Activated CD8-positive, alpha-beta memory T cell treated with anti-CD3 and anti-CD28 coated beads for 24 hours (primary cell): Measurements from ENCODE around the gene POM121.
"Not testable (repeated sequence)": the region's sequence is repeated elsewhere in the genome, so short reads cannot be mapped to it uniquely, and the experiment has no call there.

Source experiments
- DNase-seq: peaks from one replicate; pipeline ENCODE4 v3.0.0-alpha.2; 2020

Gene POM121

DNA sequence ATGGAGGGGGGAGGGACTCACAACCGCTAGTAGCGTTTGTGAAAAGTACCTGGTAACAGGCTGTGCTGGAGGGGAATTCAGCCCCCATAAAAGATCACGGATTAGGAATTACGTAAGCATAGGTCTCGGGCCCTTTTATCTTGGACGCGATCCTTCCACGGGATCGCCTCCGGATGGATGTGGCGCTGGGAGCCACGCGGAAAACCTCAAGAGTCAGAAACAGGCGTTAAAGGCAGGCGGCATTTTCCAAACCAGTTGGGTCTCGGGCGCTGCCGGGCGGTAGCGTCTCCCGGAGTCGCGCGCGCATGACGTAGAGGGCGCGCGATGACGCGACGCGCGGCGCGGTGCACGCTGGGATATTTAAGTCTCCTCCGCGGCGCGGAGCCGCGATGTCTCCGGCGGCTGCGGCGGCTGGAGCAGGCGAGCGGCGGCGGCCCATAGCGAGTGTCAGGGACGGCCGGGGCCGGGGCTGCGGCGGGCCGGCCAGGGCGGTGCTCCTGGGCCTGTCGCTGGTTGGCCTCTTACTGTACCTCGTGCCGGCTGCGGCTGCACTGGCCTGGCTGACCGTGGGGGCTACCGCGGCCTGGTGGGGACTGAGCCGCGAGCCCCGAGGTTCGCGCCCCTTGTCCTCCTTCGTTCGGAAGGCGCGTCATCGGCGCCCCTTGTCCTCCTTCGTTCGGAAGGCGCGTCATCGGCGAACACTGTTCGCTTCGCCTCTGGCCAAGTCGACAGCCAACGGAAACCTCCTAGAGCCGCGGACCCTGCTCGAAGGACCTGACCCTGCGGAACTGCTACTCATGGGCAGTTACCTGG lies at the start of gene POM121:
TSS of gene POM121 (plus strand) at position 363 of the 813 bp plus-strand sequence. CDS start at position 390, 27 bp downstream.
- DNase-seq, result peak; percentile 93

DNA sequence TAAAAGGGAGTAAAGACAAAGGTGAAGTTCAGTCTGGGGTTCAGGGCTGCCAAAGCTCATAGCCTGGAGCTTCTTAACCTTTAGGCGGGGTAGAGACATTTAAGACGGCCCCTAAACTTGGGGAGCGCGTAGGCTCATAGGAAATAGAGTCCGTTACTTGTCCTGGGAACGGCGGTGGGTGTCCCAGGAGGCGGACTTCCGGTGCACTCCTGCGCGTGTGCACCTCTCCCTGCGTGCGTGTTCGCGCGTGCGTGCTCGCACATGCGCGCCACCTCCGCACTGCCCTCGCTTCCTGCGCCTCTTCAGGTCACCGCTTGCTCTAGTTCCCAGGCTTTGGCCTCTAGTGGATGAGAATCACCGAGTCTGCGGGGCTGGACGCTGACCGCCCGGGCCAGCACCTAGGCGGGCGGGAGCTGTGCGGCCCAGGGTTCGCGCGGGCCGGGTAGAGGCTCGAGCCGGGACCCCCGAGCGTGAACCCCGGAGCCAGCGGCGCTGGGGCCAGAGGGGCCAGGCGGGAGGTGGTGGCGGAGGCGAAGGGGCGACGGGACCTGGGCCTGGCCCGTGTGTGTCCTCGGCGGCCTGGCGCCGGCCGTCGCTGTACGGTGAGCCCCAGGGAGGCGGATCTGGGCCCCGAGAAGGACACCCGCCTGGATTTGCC lies 45.7 kb upstream of the POM121 start:
- peak; percentile 86 for DNase-seq

DNA sequence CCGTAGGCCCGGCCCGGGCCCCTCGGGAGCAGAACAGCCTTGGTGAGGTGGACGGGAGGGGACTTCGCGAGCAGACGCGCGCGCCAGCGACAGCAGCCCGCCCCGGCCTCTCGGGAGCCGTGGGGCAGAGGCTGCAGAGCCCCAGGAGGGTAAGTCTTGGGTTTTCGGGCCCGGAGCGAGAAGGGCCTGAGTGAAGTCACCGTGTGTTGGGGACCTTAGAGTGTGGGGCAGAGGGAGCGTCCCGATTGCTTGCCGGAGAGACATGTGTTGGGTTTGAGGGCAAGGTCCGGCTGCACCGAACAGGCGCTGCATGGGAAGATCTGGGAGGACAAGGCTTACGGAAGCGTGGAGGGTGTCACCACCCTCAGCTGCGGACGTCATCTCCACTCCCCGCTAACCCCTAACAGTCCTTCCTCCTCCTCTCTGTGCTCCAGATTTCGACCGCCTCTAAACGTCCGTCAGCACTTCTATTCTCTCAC lies 45.1 kb upstream of the POM121 start:
- peak; percentile 74 for DNase-seq

DNA sequence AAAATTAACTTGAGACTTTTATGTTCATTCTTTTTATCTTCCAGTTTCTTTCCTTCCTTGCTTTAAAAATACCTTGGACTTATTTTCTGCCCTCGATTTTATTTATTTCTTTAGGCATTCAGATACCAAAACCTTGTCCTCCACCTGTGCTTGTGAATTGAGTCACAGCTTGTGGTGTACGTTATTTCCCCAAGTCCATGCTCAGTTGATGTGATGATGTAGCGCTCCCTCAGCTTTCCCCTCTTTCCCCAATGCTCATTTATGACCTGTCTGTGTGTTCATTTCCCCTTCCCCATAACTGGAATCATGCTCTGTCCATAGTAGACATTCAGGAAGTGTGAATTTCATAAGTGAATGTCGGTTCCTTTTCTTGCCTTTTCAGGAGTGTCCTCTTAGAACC lies 33.1 kb upstream of the POM121 start:
- not testable (repeated sequence) for DNase-seq

DNA sequence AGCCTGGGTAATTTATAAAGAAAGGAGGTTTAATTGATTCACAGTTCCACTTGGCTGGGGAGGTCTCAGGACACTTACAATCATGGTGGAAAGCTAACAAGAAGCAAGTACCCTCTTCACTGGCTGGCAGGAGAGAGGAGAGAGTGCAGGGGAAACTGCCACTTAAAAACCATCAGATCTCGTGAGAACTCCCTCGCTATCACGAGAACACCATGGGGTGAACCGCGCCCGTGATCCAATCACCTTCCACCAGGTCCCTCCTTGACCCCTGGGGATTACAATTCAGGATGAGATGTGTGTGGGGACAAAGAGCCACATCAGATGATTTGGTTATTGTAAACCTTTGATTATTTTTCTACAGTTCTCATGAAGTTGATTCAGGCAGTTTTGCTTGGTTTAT lies 20.2 kb upstream of the POM121 start:
- DNase-seq, result not testable (repeated sequence)

DNA sequence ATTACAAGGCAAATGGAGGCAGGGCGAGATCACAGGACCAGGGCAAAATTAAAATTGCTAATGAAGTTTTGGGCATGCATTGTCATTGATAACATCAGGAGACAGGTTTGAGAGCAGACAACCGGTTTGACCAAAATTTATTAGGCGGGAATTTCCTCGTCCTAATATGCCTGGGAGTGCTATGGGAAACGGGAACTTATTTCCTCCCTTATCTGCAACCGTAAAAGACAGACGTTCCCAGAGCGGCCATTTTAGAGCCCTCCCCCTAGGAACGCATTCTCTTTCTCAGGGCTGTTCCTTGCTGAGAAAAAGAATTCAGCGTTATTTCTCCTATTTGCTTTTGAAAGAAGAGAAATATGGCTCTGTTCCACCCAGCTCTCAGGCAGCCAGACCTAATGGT lies 16.5 kb upstream of the POM121 start:
- not testable (repeated sequence) for DNase-seq

DNA sequence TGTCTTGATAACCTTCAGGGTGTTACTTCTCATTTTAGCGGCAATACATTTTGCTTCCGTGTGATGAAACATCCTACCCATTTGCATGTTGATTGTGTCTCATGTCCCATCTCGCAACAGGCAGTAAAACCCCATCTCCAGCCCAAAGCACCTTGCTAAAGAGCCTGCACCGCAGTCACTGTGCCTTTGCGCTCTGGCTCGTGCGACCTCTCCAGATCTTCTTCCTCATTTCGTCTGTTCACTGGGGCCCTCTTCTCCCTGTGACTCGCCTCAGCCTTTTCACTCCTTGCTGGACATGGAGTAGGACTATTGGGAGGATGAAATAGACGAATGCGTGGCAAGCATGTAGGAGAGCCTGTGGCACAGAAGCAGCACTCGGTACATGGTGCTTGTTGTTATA lies 13.5 kb upstream of the POM121 start:
- DNase-seq, result not testable (repeated sequence)

DNA sequence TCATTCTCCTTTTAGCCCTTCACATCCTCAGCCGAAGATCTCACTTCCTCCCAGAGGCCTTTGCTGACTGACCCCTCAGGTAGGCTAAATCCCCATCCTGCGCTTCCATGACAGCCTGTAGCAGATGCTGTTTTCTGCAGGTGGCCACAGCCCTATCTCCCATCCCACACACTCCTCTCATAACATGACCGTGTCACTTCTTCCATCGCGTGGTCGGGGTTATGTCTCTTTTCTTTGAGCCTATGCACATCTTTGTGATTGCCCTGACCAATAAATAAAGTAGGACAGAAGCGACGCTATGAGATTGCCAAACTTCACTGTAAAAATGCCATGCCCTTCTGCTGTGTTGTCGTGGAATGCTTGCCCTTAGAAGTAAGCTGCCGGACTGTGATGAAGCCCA lies 11.1 kb upstream of the POM121 start:
- not testable (repeated sequence) for DNase-seq

DNA sequence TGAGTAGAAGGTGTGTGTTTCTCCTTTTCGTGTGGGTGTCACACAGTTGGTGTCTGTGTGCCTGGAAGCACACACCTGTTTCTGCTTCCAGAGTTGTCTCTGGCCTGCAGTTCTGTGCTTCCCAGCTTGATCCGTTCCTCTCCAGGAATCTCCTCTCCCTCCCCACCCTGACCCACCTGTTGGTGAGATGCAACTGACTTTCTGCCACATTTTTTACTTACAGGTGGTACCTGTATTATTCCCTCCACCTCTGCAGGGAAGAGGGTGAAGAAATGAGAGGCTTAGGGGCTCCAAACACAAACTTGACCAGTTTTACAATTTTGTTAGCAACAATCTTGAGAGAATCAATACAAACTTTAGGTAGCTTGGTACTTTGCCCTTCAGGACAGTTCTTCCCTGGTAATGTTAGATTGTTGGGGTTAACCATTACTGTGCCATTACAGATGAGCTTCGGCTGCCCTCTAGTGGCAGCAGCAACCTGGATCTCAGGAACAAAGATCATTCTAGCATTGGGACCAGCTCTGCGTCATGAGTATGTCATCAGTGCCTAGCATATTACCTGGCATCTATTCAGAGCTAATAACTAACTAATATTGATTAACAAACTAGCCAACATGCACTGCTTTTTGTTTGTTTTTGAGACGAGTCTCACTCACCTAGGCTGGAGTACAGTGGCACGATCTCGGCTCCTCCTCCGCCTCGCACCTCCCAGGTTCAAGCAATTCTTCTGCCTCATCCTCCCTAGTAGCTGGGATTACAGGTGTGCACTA lies 10.0 kb upstream of the POM121 start:
- peak; percentile 73 for DNase-seq

DNA sequence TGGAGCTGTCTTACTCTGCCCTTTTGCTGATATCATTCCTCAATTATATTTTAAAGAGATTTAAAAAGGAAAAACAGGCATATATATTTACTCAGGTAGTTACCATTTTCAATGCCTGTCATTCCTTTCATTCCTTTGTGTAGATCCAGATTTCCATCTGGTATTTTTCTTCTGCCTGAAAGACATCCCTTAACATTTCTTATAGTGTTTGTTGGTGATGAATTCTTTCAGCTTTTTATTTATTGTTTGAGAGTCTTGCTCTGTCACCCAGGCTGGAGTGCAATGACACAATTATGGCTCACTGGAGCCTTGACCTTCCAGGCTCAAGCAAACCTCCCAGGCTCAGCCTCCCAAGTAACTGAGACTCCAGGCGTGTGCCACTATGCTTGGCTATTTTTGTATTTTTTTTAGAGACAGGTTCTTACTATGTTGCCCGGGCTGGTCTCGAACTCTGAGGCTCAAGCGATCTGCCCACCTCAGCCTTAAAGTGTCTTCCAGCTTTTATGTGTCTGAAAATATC lies 5.6 kb upstream of the POM121 start:
- DNase-seq, result no peak

DNA sequence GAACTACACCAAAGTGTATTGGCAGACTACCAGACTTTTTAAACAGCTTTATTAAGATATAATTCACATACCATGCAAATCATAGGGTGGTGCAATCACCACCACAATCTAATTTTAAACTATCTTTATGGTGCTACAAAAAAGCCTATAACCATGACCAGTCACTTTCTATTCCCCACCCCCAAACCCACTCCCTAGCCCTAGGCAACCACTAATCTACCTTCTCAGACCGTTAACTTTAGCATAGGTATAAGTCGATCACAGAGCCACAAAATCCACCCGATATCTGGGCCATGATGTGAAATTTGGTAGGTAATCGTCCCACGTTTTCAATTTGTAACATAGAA lies 536 bp upstream of the POM121 start:
- DNase-seq, result no peak

DNA sequence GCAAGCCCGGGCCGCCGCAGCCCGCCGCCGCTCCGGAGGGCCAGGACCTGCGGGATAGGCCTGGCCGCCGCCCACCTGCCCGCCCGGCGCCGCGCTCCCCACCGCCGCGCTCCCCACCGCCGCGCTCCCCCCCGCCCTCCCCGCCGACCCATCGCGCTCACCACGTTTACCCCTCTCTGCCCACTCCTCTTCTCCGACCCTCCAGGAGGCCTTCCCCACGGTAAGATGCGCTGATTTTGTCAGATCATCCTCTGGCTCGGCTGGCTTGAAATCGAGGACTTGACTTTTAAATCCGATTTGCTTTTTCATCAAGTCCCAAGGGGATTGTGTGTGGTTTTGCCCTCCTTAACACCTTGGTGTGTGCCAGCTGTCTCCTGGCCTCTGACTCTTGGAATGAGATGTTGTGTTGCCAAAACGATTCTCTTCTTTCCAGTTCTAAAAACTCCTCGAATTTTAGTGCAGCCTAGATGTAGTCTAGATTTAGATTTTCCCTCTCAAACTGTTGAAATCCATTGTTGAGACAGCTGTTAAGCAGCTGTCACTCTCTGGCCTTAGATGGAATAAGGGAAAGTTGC lies 738 bp downstream of the POM121 start:
- no peak for DNase-seq

DNA sequence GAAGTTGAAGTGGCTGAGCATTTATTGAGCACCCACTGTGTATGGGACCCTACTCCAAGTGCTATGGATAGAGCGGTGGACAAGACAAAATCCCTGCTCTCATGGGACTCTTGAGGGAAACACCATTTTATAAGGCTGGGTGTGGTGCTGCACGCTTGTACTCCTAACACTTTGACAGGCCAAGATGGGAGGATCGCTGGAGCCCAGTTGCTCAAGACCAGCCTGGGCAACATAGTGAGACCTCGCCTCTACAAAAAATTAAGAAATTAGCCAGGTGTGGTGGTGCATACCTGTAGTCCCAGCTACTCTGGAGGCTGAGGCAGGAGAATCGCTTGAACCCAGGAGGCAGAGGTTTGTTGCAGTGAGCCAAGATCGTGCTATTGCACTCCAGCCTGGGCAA lies 2.9 kb downstream of the POM121 start:
- not testable (repeated sequence) for DNase-seq

DNA sequence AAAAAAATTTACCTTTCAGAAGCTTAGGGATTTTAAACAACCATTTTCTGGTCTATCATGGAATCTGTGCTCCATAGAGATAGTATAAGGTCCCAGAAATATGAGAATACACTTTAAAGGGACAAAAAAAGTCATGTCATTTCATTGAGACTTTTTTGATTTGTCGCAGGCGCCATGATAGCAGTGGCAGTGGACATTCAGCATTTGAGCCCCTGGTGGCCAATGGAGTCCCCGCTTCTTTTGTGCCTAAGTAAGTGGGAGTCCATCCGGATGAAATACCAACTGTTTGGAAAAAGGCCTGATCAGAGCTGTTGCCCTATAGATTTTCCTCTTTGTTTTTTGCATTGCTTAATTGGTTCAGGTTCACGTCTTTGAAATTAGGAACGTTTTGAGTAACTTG lies 3.3 kb downstream of the POM121 start:
- not testable (repeated sequence) for DNase-seq

DNA sequence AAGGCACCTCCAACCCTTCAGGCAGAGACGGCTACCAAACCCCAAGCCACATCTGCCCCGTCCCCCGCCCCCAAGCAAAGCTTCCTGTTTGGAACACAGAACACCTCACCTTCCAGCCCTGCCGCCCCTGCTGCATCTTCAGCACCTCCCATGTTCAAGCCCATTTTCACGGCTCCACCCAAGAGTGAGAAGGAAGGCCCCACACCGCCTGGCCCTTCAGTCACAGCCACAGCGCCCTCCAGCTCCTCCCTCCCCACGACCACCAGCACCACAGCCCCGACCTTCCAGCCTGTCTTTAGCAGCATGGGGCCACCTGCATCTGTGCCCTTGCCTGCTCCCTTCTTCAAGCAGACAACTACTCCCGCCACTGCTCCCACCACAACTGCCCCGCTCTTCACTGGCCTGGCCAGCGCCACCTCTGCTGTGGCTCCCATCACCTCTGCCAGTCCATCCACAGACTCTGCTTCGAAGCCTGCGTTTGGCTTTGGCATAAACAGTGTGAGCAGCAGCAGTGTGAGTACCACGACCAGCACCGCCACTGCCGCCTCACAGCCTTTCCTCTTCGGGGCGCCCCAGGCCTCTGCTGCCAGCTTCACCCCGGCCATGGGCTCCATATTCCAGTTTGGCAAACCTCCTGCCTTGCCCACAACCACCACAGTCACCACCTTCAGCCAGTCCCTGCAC lies 17.3 kb downstream of the POM121 start:
- DNase-seq, result not testable (repeated sequence)

DNA sequence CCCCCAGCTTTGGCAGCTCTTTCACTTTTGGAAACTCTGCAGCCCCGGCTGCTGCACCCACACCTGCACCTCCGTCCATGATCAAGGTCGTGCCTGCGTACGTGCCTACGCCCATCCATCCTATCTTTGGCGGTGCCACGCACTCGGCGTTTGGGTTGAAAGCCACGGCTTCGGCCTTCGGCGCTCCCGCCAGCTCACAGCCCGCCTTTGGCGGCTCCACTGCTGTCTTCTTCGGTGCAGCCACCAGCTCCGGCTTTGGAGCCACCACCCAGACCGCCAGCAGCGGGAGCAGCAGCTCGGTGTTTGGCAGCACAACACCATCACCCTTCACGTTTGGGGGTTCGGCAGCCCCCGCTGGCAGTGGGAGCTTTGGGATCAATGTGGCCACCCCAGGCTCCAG lies 18.1 kb downstream of the POM121 start:
- not testable (repeated sequence) for DNase-seq

DNA sequence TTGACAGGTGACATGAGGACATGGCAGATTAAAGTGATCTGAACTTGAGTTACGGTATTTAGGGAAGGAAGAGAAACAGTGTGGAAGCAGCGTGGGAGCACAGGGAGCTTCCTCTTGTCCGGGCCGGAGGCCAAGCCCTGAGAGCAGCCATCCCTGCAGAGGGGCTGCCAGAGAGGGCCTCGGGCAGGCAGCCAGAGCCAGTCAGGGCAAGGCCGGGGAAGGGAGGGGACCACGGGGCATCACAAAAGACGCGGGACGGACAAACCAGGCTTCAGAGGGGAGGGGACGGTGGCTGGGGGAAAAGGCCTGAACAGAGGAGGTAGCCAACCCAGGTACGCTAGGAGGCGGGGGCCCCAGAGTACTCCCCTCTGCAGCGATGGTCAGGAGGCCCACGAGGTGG lies 20.0 kb downstream of the POM121 start:
- not testable (repeated sequence) for DNase-seq

DNA sequence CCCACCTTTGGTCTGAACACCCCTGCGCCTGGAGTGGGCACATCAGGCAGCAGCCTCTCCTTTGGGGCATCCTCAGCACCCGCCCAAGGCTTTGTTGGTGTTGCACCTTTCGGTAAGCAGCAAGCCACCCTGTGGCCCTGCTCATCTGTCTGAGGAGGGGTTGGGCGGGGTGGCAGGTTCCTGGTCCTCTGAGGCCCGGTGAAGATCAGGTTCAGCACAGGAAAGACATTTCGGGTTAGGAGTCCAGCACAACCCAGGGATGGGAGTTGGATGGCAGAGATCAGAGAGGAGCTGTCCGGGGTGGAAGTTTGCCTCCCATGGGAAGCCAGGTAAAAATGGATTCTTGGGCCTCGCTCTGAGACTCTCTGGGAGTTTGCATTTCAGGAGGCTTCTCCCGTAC lies 20.7 kb downstream of the POM121 start:
- DNase-seq, result not testable (repeated sequence)

DNA sequence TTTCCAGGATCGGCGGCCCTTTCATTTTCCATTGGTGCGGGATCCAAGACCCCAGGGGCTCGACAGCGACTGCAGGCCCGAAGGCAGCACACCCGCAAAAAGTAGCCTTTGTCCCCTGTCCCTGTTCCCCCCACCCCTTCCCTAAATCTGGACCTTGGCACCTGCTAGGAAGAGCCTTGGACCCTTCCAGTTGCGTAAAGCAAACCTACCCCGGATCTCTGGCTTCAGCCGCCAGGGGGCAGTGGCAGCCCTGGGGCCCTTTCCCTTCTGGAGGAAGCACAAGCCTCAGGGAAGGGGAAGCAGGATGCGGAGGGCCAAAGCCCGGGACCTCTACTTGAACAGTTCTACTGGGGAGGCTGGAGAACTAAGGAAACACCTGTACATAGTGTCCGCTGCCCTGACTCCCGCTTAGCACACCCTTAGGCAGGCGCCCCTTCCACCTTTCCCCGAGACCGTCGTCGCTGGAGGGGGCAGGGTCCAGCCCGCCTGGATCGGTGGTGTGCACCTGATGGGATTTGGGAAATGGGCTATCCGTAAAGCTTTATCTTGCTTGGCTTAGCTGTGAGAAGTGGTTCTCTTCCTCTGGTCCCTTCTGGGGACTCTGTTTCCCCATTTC lies 21.3 kb downstream of the POM121 start:
- DNase-seq, result not testable (repeated sequence)

DNA sequence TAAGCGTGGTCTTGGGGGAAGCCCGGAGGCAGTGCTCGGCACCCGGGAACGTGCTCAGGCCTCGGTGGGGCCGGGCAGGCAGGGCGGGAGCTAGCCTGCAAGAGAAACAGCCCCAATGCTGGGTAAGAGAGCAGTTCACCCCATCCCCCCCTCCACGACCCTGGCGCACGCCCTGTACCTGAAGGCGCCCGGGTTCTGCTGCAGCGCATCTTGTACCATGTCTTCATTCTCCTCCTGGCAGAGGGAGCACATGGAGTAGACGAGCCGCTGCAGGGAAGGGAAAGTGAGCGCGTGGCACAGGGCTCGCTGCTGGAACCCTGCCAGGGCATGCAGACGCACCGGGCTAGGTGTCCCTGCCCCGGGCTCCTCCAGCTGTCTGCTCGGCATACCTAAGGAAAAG lies 23.8 kb downstream of the POM121 start:
- not testable (repeated sequence) for DNase-seq

DNA sequence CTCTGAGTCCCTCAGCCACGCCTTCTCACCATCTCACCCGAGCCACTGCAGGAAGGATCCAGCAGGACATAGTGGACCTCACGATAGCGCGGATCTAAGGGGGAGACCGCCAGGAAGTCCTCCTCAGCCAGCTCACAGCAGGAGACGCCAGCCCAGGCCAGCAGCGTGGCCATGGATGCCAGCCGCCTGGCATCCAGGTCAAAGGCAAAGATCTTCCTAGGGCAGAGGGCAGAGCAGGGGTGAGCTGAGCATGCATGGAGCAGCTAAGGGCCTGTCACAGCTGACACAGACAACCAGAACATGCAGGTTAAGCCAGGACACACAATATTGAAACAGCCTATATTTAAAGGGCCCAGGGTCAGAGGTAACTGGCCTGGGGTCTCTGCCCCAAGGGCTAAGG lies 24.4 kb downstream of the POM121 start:
- DNase-seq, result not testable (repeated sequence)

DNA sequence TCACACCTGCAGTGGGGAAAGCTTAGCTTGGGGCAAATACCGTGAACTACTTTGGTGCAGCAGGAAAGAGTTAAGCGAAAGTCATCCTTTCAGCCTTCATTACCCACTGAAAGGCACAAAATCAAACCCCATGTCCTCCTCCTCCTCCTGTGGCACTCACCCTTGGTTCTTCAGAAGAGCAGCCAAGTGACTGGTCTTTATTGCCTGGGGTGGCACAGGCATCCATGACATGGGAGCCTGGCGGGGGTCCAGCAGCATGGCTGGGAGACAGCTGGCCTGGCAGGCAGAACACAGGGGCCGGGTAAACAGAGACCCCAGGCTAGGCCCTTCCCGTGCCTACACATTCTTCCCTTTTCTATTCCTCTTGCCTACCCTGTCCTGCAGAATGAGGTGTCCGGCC lies 24.8 kb downstream of the POM121 start:
- not testable (repeated sequence) for DNase-seq
